ENCODE data around the gene LIX1L. TPM values are rescaled to one million over a fixed set of nuclear protein-coding genes. Genes with fewer than 3 reads are reported as not detected.

The LIX1L gene
- total and polyA plus RNA-seq, 2 of the 13 experiments (the other 11 are each of a cell fraction or from before 2014, with no cell fraction given): 8.1 to 24.9 TPM

- TF ChIP-seq SKIL (CRISPR knock-in tag; IDR thresholded peaks at IDR 0.05; ENCODE audit: borderline replicate concordance) (no peak; the same call in 1 of the 2 replicates), ZNF232 (CRISPR knock-in tag; IDR thresholded peaks at IDR 0.05; ENCODE audit: borderline replicate concordance) (0 out of 2 replicates have a peak, but pooled peaks have one; percentile 27), ZBTB33 (CRISPR knock-in tag; IDR thresholded peaks at IDR 0.05) (no peak), NFIC (IDR thresholded peaks at IDR 0.05; ENCODE audit: low read length) (no peak), ARID2 (CRISPR knock-in tag; IDR thresholded peaks at IDR 0.05; ENCODE audit: borderline replicate concordance) (no peak), ZNF567 (CRISPR knock-in tag; IDR thresholded peaks at IDR 0.05; ENCODE audit: borderline replicate concordance) (no peak), NFKBIZ (CRISPR knock-in tag; IDR thresholded peaks at IDR 0.05) (no peak), NCOA1 (CRISPR knock-in tag; IDR thresholded peaks at IDR 0.05) (no peak), BORCS8-MEF2B (CRISPR knock-in tag; IDR thresholded peaks at IDR 0.05) (no peak), ATF7-NPFF (CRISPR knock-in tag; IDR thresholded peaks at IDR 0.05; ENCODE audit: low read depth) (no peak), ZBTB7A (CRISPR knock-in tag; IDR thresholded peaks at IDR 0.05) (0 out of 2 replicates have a peak, but pooled peaks have one; percentile 74), ZIK1 (CRISPR knock-in tag; IDR thresholded peaks at IDR 0.05; ENCODE audit: borderline replicate concordance, low read depth) (0 out of 2 replicates have a peak, but pooled peaks have one; percentile 62), ZBTB44 (CRISPR knock-in tag; IDR thresholded peaks at IDR 0.05) (no peak), MAFF (IDR thresholded peaks at IDR 0.05; ENCODE audit: low read depth, low read length) (no peak), KDM1A (CRISPR knock-in tag; IDR thresholded peaks at IDR 0.05) (no peak), RXRB (CRISPR knock-in tag; IDR thresholded peaks at IDR 0.05; ENCODE audit: borderline replicate concordance) (0 out of 2 replicates have a peak, but pooled peaks have one; percentile 21), ZNF101 (CRISPR knock-in tag; IDR thresholded peaks at IDR 0.05; ENCODE audit: borderline replicate concordance, low read depth) (no peak), RCOR2 (CRISPR knock-in tag; IDR thresholded peaks at IDR 0.05) (no peak)
- TF ChIP-seq, protein P1, sequence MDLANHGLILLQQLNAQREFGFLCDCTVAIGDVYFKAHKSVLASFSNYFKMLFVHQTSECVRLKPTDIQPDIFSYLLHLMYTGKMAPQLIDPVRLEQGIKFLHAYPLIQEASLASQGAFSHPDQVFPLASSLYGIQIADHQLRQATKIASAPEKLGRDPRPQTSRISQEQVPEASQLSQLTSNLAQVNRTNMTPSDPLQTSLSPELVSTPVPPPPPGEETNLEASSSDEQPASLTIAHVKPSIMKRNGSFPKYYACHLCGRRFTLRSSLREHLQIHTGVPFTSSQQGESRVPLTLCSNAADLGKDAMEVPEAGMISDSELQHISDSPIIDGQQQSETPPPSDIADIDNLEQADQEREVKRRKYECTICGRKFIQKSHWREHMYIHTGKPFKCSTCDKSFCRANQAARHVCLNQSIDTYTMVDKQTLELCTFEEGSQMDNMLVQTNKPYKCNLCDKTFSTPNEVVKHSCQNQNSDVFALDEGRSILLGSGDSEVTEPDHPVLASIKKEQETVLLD (CRISPR knock-in tag; IDR thresholded peaks at IDR 0.05; ENCODE audit: low read depth): no peak
- TF ChIP-seq, protein P2, sequence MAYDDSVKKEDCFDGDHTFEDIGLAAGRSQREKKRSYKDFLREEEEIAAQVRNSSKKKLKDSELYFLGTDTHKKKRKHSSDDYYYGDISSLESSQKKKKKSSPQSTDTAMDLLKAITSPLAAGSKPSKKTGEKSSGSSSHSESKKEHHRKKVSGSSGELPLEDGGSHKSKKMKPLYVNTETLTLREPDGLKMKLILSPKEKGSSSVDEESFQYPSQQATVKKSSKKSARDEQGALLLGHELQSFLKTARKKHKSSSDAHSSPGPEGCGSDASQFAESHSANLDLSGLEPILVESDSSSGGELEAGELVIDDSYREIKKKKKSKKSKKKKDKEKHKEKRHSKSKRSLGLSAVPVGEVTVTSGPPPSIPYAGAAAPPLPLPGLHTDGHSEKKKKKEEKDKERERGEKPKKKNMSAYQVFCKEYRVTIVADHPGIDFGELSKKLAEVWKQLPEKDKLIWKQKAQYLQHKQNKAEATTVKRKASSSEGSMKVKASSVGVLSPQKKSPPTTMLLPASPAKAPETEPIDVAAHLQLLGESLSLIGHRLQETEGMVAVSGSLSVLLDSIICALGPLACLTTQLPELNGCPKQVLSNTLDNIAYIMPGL (CRISPR knock-in tag; IDR thresholded peaks at IDR 0.05; ENCODE audit: borderline replicate concordance in 1 of 2, low read depth in 1 of 2): peak; percentile 45 to 89; a peak in 3 of 4 replicates
Measured at GRCh38 chr1:145960468-145961108, 2.8 kb upstream of the LIX1L start (continued).

Data from HepG2 (cell line).